IPS DF 6.9 (cell line): ENCODE data around the gene PLD4.

Experiments used
- DNase-seq: peaks from one replicate; pipeline ENCODE4 v3.0.0-alpha.2; 2013; ENCODE audit warnings: low read depth, low spot score
- H3K27ac ChIP-seq: one replicate; pipeline ENCODE4 v1.5.1; 2013; ENCODE audit warnings: low read length, control low read depth
- H3K27me3 ChIP-seq: 2 replicates; pipeline ENCODE4 v1.6.1; 2013; ENCODE audit warnings: mild to moderate bottlenecking, low read length; ENCODE audit not compliant: control insufficient read depth, insufficient read depth
- H3K36me3 ChIP-seq: 2 replicates; pipeline ENCODE4 v1.6.1; 2013; ENCODE audit warnings: low read length; ENCODE audit not compliant: control insufficient read depth, insufficient read depth
- H3K4me1 ChIP-seq: 2 replicates; pipeline ENCODE4 v1.6.1; 2013; ENCODE audit warnings: low read length; ENCODE audit not compliant: control insufficient read depth, insufficient read depth
- H3K4me3 ChIP-seq: 2 replicates; pipeline ENCODE4 v1.5.1; 2013; ENCODE audit warnings: mild to moderate bottlenecking, low read length
- H3K9me3 ChIP-seq: 2 replicates; pipeline ENCODE4 v1.6.1; 2013; ENCODE audit warnings: low read length, inconsistent platforms; ENCODE audit not compliant: control insufficient read depth, insufficient read depth
- WGBS: extraction: QIAGEN DNeasy Blood & Tissue Kit; methylation state at CpG from one replicate; pipeline ENCODE4 v1.1.7; 2013; ENCODE audit warnings: mixed read lengths, missing lambda C conversion rate; ENCODE audit not compliant: insufficient read length, insufficient coverage; 5-methylcytosine and 5-hydroxymethylcytosine counted together

Gene PLD4

DNA sequence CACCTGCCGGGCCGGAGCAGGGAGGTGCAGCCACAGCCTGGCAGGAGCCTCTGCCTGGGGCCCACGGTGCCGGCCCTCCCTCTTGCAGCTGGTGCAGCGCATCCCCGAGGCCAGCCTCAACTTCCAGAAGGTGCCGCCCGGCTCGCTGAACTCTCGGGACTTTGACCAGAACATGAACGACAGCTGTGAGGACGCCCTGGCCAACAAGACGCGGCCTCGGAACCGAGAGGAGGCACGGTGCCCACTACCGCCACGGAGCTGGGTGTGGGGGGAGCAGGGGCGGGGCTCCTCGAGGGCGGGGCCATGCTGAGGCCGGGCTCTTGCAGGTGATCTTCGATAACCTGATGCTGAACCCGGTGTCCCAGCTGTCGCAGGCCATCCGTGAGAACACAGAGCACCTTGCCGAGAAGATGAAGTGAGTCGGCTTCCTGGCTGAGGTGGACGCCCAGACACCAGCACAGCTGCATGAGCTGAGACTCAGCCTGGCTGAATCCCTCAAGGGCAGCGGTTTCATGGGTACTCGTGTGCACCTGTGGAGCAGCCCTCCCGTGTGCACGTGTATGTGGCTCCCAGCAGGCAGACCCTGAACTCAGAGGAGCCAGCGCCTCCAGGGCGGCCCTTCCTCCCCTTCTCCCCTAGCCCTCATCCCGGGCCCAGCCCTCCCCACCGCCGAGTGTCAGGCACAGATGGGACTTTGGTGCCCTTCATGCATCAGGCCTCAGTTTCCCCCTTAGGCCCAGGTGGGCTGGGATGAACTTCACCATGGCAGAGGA, 31.1 kb upstream of the PLD4 start:
- no peak for DNase-seq
- no peaks in the 10 kb centered on the region; the same call in 1 of the 2 replicates for H3K36me3 ChIP-seq
- no peaks in the 10 kb centered on the region for H3K27me3 ChIP-seq
- H3K27ac ChIP-seq, result no peak overlapping the region
- peaks cover 5% of the 10 kb centered on the region; the same call in 1 of the 2 replicates for H3K4me1 ChIP-seq
- no peaks in the 10 kb centered on the region for H3K9me3 ChIP-seq
- no peak overlapping the region for H3K4me3 ChIP-seq
- no CpG with 5 or more reads among the region's 39 CpGs for WGBS

DNA sequence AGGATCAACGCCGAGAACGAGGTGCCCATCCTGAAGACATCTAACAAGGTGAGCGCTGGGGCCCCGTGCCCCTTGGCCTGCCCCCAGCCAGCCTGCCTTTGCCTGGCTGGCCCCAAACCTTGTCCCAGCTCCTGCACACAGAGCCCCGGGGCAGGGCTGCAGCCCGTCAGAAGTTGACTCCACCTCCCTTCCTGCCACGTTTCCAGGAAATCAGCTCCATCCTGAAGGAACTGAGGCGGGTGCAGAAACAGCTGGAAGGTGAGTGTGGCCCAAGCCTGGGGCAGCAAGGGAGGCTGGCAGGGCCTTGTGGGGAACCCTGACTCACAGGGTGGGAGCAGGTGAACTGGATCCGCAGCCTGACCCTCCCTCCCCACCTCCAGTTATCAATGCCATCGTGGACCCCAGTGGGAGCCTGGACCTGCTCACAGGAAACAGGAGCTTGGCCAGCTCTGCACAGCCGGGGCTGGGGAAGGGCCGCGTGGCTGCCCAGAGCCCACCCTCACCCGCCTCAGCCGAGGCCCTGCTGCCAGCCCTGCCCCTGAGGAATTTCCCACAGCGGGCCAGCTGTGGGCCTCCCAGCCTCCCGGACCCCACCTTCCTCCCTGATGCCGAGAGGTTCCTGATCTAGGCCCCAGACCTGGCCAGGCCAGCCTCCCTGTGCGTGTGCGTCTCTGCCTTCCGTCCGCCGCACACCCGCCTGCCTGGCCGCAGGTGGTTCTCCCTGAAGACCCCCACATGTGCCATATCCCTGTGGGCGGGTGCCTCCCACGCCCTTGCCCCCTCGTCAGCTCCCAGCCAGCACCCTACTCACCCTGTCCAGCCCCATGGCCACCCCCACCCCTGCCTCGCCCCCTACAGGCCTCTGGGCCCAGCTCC, 30.1 kb upstream of the PLD4 start:
- WGBS, result no CpG with 5 or more reads among the region's 30 CpGs
- Histone ChIP-seq H3K36me3 (no peaks in the 10 kb centered on the region; the same call in 1 of the 2 replicates), H3K27ac (no peak overlapping the region), H3K9me3 (no peaks in the 10 kb centered on the region), H3K27me3 (no peaks in the 10 kb centered on the region), H3K4me3 (no peak overlapping the region), H3K4me1 (peaks cover 5% of the 10 kb centered on the region; the same call in 1 of the 2 replicates)
- DNase-seq, result no peak

DNA sequence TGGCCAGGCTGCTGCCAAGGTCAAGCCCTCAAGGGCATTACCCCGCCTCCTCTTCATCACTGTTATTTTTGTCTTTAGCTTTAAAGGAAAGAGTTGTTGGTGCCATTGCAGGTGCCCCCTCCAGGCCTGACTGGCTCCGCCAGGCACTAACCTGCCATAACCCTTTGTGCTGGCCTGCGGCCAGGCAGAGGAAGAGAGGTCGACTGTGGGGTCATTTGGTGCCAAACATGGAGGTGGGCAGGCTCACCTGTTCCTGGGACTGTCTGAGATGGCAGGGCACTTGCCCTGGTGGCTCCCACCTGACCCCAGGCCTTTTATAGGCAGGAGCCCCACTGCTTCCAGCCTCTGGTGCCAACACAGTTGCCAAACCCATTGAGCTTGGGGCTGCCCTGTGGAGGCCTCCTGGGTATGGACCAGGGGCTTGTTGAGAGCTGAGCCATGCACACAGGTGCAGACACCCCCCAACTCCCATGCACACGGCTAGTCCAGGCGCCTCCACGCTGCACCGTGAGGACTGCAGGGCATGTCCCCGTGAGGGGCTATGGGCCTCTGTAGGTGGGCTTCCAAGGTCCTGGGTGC, 29.4 kb upstream of the PLD4 start:
- peaks cover 5% of the 10 kb centered on the region; the same call in 1 of the 2 replicates for H3K4me1 ChIP-seq
- H3K27me3 ChIP-seq, result no peaks in the 10 kb centered on the region
- no peaks in the 10 kb centered on the region; the same call in 1 of the 2 replicates for H3K36me3 ChIP-seq
- no peak overlapping the region for H3K27ac ChIP-seq
- no peaks in the 10 kb centered on the region for H3K9me3 ChIP-seq
- DNase-seq, result no peak
- WGBS, result no CpG with 5 or more reads among the region's 9 CpGs
- H3K4me3 ChIP-seq, result no peak overlapping the region

DNA sequence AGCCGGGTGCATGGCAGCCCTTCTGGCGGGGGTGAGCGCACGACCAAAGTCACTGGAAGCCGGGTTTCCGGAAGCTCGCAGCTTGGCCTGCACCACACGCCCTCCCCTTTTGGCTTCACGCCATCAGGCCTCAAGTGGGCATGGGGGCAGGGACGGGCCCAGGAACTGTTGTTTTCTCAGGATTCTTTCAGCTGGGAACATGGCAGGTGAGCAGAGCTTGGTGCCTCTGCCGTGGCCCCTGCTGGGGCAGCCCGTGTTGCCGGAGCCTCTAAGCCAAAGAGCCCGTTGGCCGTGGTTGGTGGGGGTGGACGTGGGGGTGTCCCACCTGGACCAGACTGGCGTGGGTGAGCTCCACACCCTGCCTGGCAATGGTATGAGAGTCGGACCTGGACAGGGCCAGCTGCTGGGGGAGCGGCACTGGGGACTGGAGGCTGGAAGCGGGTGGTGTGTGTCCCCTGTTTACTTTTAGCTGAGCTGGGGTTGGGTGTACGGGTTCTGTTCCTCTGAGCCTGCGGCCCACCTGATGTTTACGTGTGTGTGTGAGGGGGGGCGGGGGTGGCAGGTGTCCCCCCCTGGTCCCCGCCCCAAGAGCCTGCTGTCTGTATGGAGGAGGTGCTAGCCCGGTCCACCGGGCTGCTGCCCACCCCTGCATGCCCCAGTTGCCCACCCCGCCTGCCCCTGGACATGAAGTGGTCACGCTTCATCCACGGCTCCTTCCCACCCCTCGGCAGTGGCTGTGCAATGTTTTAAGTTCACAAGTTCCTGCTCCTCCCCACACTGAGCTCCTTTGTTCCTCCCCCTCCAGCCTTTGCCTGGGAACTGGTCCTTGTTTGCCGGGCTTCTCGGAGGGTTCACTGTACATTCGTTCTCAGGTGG, 28.7 kb upstream of the PLD4 start:
- no peak overlapping the region for H3K4me3 ChIP-seq
- H3K4me1 ChIP-seq, result peaks cover 5% of the 10 kb centered on the region; the same call in 1 of the 2 replicates
- no peaks in the 10 kb centered on the region; the same call in 1 of the 2 replicates for H3K36me3 ChIP-seq
- no peaks in the 10 kb centered on the region for H3K9me3 ChIP-seq
- no peak overlapping the region for H3K27ac ChIP-seq
- no peaks in the 10 kb centered on the region for H3K27me3 ChIP-seq
- DNase-seq, result no peak
- WGBS, result no CpG with 5 or more reads among the region's 34 CpGs

DNA sequence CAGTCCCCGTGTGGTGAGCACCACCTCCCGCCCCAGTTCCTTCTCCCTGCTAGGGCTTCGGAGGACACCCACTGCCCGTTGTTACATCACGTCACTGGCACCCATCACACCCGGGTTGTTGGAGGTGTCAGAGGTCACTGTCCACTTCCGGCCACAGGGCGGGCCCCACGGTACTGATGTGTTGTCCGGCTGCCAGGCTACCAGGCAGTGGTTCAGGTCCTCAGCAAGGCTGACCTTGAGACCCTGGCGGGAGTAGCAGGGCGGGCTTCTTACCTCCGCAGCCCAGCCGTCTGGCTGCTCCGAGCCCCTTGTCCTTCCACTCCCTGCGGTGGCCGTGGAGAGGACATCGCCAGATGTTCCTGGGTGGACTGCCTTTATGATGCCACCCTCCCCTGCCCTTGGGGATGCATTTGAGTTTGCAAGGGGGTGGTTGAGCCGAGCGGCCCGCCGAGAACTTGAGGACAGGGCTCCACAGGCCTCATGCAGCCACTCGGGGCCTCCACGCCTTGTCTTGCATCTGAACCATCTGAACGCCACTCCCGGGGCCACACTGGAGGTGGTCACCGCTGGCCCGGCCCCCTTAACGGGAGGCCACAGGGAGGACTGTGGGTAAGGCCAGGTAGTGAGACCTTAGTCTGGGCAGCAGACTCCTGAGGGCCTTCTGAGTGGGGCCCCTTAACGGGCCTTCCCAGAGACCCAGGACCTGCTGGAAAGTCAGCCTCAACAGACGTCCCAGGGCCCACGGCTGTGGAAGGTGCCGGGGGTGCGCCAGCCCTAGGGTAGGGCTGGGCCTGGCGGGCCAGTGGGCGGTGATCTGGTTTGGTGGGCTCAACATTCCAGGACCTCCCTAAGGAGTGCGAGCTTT, 27.1 kb upstream of the PLD4 start:
- no peaks in the 10 kb centered on the region; the same call in 1 of the 2 replicates for H3K36me3 ChIP-seq
- no CpG with 5 or more reads among the region's 37 CpGs for WGBS
- no peaks in the 10 kb centered on the region for H3K27me3 ChIP-seq
- no peak for DNase-seq
- no peaks in the 10 kb centered on the region for H3K9me3 ChIP-seq
- peaks cover 3% of the 10 kb centered on the region; the same call in 1 of the 2 replicates for H3K4me1 ChIP-seq
- no peak overlapping the region for H3K27ac ChIP-seq
- no peak overlapping the region for H3K4me3 ChIP-seq

DNA sequence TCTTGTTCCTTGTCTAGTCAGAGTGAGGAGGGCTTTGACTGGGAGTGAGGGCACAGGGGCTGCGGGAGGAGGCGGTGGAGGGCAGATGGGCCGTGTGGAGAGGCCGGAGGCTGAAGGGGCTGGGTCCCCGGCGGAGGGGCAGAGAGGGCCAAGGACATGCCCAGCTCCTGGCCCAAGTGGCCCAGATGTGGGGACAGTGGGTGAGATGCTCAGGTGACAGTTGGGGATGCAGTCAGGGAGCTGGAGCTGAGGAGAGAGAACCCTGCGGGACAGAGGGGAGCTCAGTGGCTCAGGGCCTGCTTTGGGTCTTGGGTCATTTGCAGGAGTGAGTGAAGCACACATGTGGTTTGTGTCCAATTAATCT, 26.5 kb upstream of the PLD4 start:
- Histone ChIP-seq H3K4me3 (no peak overlapping the region), H3K27ac (no peak overlapping the region), H3K9me3 (no peaks in the 10 kb centered on the region), H3K27me3 (no peaks in the 10 kb centered on the region), H3K36me3 (no peaks in the 10 kb centered on the region; the same call in 1 of the 2 replicates), H3K4me1 (no peaks in the 10 kb centered on the region)
- no CpG with 5 or more reads among the region's 7 CpGs for WGBS
- no peak for DNase-seq

DNA sequence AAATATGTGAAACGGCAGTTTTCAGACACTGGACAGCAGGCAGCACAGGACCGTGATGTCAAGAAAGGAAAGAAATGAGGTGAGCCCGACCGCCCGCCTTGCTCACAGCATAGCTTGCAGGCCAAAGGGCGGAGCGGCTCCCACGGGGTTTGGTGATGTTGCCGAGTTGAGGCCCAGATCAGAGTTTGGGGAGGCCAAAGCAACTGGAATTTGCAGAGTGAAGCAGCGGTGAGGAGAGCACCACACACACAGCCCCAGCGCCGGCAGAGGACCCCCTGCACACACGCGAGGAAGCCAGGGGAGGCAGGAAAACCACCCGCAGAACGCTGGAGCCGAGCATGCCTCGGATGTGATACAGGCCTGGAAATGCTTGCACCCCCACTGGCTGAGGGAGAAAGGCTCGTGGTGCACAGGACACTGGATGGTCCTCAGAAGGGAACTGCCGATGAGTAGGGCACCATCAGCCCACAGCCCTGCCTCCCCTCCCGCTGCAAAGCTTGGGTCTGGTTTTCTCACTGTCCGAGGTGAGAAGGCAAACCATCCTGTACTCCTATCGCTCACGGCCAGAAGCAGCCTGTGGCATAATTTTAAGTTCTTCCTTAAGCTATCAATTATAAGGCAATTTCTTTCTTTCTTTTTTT, 25.7 kb upstream of the PLD4 start:
- no peak overlapping the region for H3K27ac ChIP-seq
- H3K4me3 ChIP-seq, result no peak overlapping the region
- H3K36me3 ChIP-seq, result no peaks in the 10 kb centered on the region; the same call in 1 of the 2 replicates
- H3K9me3 ChIP-seq, result no peaks in the 10 kb centered on the region
- DNase-seq, result no peak
- no CpG with 5 or more reads among the region's 24 CpGs for WGBS
- no peaks in the 10 kb centered on the region for H3K27me3 ChIP-seq
- no peaks in the 10 kb centered on the region for H3K4me1 ChIP-seq

DNA sequence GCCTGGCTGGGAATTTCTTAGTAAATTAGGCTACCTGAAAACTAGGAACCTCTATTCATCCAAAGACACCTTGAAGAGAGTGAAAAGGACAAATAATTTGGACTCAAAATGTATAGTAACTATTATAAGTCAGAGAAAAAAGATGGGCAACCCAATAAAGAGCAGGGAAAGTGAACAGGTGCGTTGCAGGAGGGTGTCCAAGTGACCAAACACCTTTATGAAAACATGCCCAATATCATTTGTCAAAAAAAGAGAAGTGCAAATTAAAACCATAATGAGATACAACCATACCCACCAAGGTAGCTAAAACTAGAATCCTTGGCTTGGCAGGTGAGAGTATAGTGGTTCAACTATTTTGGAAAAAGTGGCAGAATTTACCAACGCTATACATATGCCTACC, 24.9 kb upstream of the PLD4 start:
- no peak overlapping the region for H3K4me3 ChIP-seq
- no peaks in the 10 kb centered on the region for H3K9me3 ChIP-seq
- no CpG with 5 or more reads among the region's 2 CpGs for WGBS
- H3K36me3 ChIP-seq, result no peaks in the 10 kb centered on the region; the same call in 1 of the 2 replicates
- no peaks in the 10 kb centered on the region for H3K4me1 ChIP-seq
- H3K27me3 ChIP-seq, result no peaks in the 10 kb centered on the region
- no peak for DNase-seq
- no peak overlapping the region for H3K27ac ChIP-seq
